AML-193 (cell line): ENCODE data around the gene RABIF.
A peak's percentile ranks its signal among the peaks of the same experiment; 100 is the strongest.
"Not testable (repeated sequence)": the region's sequence is repeated elsewhere in the genome, so short reads cannot be mapped to it uniquely, and the experiment has no call there.

Experiments
- DNase-seq, 2 experiments: peaks; one replicate each; lab custom pipeline; 2025; lab: John Stamatoyannopoulos, UW

Gene RABIF

GRCh38 chr1:202888531-202889360 is at the start of gene RABIF:
RABIF (minus strand) TSS chr1:202889149; CDS start chr1:202889098, 51 bp downstream.
- peak; percentile 97 to 98 for DNase-seq

- DNase-seq = no peak
Observed at GRCh38 chr1:202938287-202938925, 49.5 kb upstream of the RABIF start.

GRCh38 chr1:202936409-202936808 is 47.5 kb upstream of the RABIF start:
- DNase-seq = not testable (repeated sequence)

GRCh38 chr1:202935844-202936243 is 46.9 kb upstream of the RABIF start:
- DNase-seq = no peak

- DNase-seq = no peak
Observed at GRCh38 chr1:202934755-202935154, 45.8 kb upstream of the RABIF start.

- DNase-seq = no peak
Observed at GRCh38 chr1:202932476-202932875, 43.5 kb upstream of the RABIF start.

GRCh38 chr1:202926581-202927491 is 37.9 kb upstream of the RABIF start, which contains the start of gene KLHL12:
KLHL12 (minus strand) TSS chr1:202927234; CDS start chr1:202925162, 2,072 bp downstream.
- DNase-seq = peak; percentile 88 to 95

- no peak for DNase-seq
Observed at GRCh38 chr1:202923533-202923932, 34.6 kb upstream of the RABIF start.

- DNase-seq = no peak
Observed at GRCh38 chr1:202919615-202920014, 30.7 kb upstream of the RABIF start.

GRCh38 chr1:202915146-202915545 is 26.2 kb upstream of the RABIF start:
- no peak for DNase-seq

GRCh38 chr1:202912476-202912875 is 23.5 kb upstream of the RABIF start:
- DNase-seq = not testable (repeated sequence)

GRCh38 chr1:202909494-202909893 is 20.5 kb upstream of the RABIF start:
- no peak for DNase-seq

GRCh38 chr1:202908998-202909397 is 20.0 kb upstream of the RABIF start:
- DNase-seq = no peak

- DNase-seq = no peak
Observed at GRCh38 chr1:202905331-202905730, 16.4 kb upstream of the RABIF start.

- DNase-seq = not testable (repeated sequence)
Observed at GRCh38 chr1:202903808-202904207, 14.9 kb upstream of the RABIF start.

GRCh38 chr1:202901555-202901954 is 12.6 kb upstream of the RABIF start:
- DNase-seq = no peak

- DNase-seq = no peak
Observed at GRCh38 chr1:202892501-202892900, 3.6 kb upstream of the RABIF start.

- DNase-seq = no peak
Observed at GRCh38 chr1:202890392-202890791, 1.4 kb upstream of the RABIF start.

GRCh38 chr1:202888221-202888530 is 773 bp downstream of the RABIF start:
- no peak for DNase-seq

GRCh38 chr1:202880961-202881460 is 7.9 kb downstream of the RABIF start:
- DNase-seq = no peak

GRCh38 chr1:202880062-202880461 is 8.9 kb downstream of the RABIF start:
- no peak for DNase-seq

GRCh38 chr1:202879128-202879527 is 9.8 kb downstream of the RABIF start:
- DNase-seq = no peak
